Activated CD8-positive, alpha-beta memory T cell treated with anti-CD3 and anti-CD28 coated beads, Interleukin-2, amount 50 U/mL, for 48 hours (primary cell): Measurements from ENCODE around the gene PKP1.

Experiments
- DNase-seq: peaks from one replicate; pipeline ENCODE4 v3.0.0-alpha.2; 2020

The PKP1 gene

GRCh38 chr1:201354901-201355295 lies 71.6 kb downstream of the PKP1 start:
- DNase-seq: no peak

- DNase-seq: no peak
Measured at GRCh38 chr1:201355471-201355870, 72.2 kb downstream of the PKP1 start.

- no peak for DNase-seq
Measured at GRCh38 chr1:201356236-201356635, 72.9 kb downstream of the PKP1 start.

GRCh38 chr1:201356701-201357100 lies 73.4 kb downstream of the PKP1 start:
- no peak for DNase-seq

GRCh38 chr1:201357211-201357610 lies 73.9 kb downstream of the PKP1 start:
- DNase-seq: no peak

- no peak for DNase-seq
Measured at GRCh38 chr1:201357636-201358348, 74.5 kb downstream of the PKP1 start.

GRCh38 chr1:201358596-201358995 lies 75.3 kb downstream of the PKP1 start:
- DNase-seq: no peak

- no peak for DNase-seq
Measured at GRCh38 chr1:201359031-201359872, 75.9 kb downstream of the PKP1 start.

GRCh38 chr1:201359873-201360210 lies 76.5 kb downstream of the PKP1 start:
- no peak for DNase-seq

GRCh38 chr1:201360486-201360885 lies 77.2 kb downstream of the PKP1 start:
- DNase-seq: no peak

- no peak for DNase-seq
Measured at GRCh38 chr1:201360901-201361651, 77.8 kb downstream of the PKP1 start.

- DNase-seq: peak; percentile 75
Measured at GRCh38 chr1:201361652-201362504, 78.6 kb downstream of the PKP1 start.

GRCh38 chr1:201362906-201363305 lies 79.6 kb downstream of the PKP1 start:
- DNase-seq: no peak

- no peak for DNase-seq
Measured at GRCh38 chr1:201363467-201363866, 80.2 kb downstream of the PKP1 start.

- DNase-seq: no peak
Measured at GRCh38 chr1:201364808-201365105, 81.5 kb downstream of the PKP1 start.

GRCh38 chr1:201365251-201365650 lies 81.9 kb downstream of the PKP1 start:
- no peak for DNase-seq

- no peak for DNase-seq
Measured at GRCh38 chr1:201366696-201367095, 83.4 kb downstream of the PKP1 start.

- DNase-seq: no peak
Measured at GRCh38 chr1:201369209-201369608, 85.9 kb downstream of the PKP1 start.

GRCh38 chr1:201370500-201370899 lies 87.2 kb downstream of the PKP1 start:
- no peak for DNase-seq

GRCh38 chr1:201371276-201371675 lies 88.0 kb downstream of the PKP1 start:
- DNase-seq: no peak

GRCh38 chr1:201371792-201372191 lies 88.5 kb downstream of the PKP1 start:
- no peak for DNase-seq

- DNase-seq: no peak
Measured at GRCh38 chr1:201374364-201374763, 91.1 kb downstream of the PKP1 start.

GRCh38 chr1:201375169-201375568 lies 91.9 kb downstream of the PKP1 start:
- DNase-seq: no peak
